NCI-H146 treated with DMSO at 0.1 percent for 48 hours (cell line): ENCODE measurements around the gene ELK3.

Experiments
- DNase-seq: peaks from one replicate; lab custom pipeline; 2025; ENCODE audit not compliant: unreplicated experiment; lab: John Stamatoyannopoulos, UW

The ELK3 gene

DNA sequence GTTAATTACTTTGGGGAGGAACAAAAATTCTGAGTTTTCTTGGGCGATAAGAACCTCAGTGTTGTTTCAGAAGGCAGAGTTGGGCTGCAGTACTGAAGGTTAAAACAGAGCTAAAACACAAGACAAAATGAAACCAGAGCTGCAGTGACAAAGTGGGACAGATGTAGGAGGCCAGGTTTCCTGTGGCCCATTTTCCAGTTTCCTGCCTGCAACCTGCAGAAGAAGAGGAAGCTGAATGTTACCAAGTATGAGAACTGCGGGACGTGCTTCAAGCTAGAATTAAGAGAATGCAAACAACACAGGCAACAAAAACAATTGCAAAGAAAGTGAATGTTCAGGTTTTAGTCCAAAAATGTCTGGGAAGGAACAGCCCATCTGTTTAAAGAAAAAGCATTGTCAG is 17.8 kb downstream of the ELK3 start:
- DNase-seq: no peak

DNA sequence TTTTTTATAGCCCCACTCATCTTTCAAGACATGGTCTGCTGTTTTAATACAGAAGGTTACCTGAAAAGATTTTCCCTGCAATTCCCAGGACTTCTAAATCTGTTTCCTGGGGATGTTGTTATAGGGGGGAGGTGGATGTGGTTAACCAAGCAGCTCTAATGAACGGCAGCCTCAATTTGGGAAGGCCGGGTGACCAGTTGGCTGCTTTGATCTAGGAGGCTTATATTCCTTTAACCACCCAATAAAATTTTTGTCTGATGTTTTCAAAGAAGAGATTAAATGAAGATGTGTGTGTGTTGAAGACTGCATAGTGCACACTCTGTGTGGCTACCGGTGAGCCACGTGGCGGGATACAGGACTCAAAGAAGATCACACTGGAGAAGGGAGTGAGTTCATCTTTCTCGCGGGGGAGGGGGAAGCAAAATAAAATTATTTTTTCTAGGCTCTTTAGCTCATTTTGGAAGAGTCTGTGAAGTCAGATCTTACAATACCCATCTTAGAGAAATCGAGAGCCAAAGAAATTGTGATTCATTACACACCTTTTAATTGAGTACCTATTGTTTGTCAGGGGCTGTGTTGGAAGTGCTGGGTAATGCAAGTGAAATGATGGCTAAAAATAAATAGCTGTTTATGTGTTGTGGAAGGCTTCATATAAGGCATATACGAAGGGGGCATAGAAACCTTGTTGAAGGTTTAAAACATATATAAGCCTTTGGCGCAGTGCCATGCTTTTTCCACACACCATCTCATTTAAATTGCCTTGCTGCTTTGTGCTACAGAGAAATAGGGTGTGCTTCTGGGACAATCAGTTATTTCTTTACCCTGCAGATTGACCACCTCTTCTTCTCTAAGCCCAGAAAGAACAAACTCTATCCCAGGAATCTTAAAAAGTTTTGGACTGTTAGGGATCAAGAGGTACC is 18.5 kb downstream of the ELK3 start:
- DNase-seq: no peak

DNA sequence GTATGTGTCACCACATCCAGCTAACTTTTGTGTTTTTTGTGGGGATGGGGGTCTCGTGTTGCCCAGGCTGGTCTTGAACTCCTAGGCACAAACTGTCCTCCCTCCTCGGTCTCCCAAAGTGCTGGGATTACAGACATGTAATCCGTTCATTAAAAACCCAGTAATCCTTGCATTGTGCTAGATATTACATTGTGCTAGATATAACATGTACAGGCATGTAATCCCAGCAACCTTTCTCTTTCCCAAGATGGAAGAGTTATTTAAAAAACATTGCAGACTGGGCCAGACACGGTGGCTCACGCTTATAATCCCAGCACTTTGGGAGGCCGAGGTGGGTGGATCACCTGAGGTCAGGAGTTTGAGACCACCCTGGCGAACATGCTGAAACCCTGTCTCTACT is 19.7 kb downstream of the ELK3 start:
- DNase-seq: no peak

DNA sequence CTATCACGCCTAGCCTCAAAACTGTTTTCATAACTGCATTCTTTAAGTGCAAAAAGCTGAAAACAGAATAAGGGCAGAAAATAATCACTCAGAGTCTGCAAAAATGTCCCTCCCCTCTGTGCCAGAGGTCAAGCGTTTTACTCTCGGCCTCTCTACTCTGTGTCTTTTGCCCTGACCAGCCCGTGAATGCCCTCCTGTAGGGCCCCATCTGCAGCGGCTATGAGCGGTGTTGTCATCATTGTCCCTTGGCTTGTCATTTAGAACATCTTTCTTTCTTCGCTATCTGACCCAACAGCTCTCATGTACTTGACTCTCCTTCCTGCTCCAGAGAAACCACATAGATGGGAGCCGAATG is 21.7 kb downstream of the ELK3 start:
- DNase-seq: no peak

DNA sequence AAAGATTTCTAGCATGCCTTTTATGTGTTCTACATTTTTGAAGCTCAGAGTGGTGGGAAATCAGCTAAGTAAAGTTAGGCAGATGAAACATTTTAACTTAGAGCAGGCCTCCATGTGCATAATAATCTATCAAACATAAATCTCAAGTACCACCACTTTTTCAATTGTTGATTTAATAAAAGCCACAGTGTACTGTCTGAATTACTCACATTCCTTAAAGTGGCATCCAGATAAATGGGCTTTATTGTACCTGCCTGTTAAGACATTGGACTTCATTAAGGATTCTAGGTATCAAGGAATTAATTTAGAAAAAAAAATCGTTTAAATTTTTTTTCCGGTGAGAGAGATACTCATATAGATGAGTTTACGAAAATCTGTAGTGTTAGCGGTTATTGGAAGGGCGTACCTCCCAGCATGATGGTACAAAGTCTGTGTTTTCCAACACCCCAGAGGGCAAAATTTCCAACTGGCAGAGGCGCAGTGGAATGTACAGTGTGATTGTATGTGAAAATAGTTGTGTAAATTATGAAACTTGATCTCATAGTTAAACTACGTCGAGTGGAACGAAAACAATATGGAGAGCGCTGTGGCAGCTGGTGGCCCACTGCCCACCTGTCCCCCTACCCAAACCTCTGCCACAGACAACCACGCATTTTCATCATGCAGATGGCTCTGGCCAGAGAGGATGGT is 25.0 kb downstream of the ELK3 start:
- peak; percentile 64 for DNase-seq

DNA sequence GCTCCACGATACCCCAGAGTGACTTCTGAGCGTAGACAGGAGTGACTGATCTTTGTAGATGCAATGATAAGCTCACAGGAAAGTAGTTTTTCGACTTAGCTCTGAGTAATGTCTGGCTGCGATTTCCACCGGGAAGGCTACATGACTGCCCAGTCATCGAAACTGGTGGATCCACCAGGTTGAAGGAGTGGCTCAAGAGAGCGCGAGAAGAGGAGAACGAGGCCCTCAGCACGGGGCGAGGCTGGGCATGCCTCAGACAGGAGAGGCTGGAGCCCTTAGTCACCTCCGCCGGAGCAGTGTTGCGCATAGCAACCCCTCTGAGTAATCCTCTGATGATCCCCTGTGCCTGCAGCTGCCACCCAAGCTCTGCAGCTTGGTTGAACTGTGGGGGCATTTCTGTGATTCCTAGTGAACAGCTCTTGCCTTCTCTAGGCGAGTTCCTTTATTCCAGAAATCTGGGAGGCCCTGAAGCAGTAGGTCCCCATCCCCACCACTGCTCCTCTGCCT is 25.6 kb downstream of the ELK3 start:
- DNase-seq: peak; percentile 70

DNA sequence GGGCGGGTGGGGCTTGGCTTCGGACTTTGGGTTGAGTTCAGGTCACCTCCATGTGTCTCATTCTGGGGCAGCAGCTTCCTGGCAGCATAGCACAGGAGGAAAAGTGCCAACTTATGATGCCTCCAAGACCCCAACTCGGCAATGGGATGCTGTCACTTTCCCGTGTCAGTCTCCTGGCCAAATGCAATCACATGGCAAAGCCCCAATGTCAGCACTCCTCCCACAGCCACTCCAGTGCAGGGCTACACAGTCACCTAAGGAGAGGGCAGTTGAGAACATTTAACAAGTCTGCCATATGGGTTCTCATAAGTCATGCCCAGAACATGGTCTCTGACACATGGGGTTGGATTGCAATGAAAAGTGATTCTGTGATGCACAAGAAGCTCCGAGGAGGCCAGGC is 26.7 kb downstream of the ELK3 start:
- no peak for DNase-seq

DNA sequence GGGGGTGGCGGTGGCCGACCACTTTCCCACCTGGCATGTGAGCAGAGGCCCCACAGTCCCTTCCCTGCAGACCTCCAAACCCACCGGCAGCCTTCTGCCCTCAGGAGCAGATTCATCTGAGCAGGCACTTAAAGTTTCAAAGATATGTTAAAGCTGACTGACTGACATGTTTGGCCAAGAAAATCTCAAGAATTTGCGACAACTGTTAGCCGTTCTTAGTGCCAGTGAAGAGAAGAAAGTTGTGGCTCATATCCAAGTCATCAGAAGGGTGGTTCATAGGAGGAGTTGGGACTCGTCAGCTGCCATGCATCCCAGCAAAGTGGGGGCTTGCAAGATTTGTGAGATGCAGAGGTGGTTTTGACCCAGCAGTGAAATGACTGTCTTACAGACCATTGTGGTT is 27.2 kb downstream of the ELK3 start:
- no peak for DNase-seq

DNA sequence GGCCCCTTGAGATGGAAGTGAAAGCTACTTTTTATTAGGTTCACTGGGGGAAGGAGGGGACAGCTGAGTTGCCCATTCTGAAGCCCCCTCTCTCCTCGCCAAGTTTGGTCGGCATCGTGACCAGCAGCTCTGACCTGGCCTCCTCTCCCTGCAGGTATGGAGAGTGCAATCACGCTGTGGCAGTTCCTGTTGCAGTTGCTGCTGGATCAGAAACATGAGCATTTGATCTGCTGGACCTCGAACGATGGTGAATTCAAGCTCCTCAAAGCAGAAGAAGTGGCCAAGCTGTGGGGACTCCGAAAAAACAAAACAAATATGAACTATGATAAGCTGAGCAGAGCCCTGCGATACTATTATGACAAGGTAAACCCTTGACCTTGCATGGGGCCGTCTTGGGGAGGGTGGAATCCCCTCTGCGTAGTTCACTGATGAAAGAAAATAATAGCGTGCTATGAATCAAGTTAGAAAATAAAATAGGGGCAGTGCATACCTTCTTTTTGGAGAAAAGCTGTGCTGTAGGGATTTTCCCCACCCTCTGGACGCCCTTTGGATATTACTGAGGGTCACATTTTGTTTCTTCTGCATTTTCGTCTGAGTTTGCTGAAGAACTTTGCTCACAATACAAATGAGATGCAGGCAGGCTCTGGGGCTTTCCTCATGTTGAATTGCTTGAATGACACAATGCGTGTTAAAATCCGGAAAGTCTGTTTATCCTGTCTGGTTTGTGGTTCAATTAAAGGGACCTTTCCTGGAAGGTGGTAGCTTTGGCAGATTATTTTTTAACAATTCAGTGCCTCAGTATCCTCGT is 29.4 kb downstream of the ELK3 start:
- no peak for DNase-seq

DNA sequence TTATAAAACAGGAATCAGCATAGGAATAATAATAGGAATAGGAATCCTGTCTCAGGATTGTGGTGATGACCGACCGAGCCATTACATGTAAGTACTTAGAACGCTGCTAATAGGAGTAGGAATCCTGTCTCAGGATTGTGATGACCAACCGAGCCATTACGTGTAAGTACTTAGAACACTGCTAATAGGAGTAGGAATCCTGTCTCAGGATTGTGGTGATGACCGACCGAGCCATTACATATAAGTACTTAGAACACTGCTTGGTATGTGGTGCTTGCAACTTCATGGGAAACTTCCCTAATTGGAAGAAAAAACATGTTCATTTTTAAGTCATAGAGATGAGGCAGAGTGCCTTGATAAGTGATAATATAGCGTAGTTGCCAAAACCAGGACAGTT is 30.0 kb downstream of the ELK3 start:
- DNase-seq: no peak

DNA sequence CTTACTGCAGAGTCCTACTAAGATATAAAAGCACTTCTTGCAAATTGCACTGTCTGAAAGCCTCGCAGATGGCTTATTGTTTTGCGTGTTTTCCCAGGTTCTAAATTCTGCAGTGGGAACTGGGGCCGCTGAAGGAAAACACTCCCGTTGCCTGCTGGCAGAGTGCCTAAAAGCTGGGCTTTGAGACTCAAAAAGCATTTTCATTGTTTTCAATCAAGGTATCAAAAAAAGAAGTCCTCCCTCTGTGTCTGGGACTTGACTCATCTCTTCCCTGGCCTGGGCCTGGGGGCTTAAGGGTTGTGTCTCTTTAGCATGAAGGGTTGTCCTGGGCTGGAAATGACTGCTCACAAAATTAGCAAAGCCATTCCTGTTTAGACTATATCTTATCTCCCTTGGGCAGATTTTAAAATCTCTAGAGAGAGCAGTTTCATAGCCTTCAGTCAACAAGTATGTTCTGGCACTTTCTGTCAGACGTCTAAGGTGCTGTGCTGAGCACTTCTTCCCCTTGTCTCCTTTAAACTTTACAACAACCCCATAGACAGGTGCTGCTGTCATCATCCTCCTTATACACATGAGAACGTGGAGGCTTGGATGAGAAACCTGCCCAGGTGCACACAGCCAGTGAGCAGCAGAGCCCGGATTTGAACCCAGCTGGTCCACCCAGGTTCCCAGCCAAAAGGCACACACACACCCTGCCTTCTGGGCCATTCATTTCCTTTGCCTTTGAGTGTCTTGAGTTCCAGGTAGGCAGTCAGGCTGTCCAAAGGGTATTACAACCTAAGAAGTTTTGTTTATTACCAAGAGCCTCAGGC is 31.1 kb downstream of the ELK3 start:
- DNase-seq: no peak

DNA sequence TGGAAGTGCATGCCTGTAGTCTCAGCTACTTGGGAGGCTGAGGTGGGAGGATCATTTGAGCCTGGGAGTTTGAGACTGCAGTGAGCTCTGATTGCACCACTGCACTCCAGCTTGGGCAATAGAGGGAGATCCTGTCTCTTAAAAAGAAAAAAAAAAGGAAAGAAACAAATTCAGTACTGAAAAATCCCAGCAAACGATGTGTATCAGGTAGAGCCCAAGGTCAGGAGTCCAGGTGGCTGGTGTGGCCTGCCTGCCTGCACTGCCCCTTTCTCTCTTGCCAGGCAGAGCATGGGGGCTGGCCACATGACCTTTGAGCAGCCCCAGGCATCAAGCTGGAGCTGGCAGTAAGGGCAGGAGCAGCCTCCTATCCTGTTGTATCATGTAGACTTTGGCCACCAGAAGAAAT is 31.8 kb downstream of the ELK3 start:
- DNase-seq: no peak

DNA sequence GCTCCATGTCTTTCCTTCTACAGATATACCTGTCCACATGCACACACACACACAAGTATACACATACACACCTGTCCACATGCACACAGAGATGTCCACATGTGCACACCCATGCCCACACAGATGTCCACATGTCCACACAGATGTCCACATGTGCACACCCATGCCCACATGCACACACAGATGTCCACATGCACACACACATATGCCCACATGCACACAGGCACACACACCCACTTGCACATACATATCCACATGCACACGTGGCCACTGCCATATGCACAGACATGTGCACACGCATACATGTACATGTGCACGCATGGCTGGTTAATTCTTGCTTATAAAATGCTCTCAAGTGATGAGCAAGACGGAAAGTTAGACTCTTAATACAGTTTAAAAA is 32.2 kb downstream of the ELK3 start:
- no peak for DNase-seq

DNA sequence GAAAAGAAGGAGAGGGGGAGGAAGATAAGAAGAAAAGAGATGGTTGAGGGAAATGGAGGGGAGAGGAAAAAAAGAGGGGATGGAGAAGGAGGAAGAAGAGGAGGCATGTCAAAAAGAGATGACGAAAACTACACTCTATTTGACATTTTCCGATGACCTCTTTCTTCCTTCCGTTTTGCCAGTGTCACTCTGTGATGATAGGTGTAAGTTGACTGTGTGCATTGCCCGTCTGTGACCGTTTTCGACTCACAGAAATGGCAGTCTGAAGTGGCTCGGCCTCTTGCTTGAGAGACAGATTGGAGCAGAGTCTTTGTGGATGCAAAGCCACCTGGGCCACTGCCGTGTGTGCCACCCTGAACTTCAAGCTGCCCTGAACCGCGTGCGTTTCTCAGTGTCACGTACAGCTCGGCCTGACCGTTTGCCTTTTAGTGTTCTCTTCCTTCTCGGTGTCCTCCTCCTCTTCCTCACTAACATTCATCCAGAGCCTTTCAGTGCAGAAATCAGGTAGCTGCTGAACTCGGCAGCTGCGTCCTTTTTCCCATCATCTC is 32.7 kb downstream of the ELK3 start:
- DNase-seq: no peak

DNA sequence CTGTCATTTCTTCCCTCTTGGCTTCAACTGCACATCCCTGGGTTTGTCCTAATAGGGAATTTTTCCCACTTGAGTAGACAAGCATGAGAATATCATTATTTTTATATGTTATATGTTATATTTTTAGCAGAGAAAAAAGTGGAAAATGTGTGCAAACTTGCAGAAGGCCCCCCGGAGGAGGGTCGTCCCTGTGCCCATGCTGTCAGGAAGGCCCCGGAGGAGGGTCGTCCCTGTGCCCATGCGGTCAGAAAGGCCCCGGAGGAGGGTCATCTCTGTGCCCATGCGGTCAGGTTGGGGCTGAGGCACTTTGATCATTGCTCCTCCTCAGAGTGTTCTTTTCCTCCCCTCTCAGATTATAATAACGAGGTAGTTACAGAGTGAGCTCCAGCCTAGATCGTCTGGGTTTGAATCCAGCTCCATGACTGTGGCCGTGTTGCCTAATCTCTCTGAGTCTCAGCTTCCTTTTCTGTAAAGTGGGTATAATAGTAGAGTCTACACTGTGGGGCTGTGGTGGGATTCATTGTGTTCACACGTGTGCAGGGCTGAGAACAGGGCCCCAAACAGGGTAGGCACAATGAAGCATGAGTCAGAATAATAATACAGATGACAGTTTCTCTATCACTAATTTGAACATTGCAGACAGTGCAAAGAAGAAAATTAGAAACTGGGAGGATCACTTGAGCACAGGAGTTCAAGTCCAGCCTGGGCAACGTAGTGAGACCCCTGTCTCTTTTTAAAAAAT is 33.4 kb downstream of the ELK3 start:
- no peak for DNase-seq

DNA sequence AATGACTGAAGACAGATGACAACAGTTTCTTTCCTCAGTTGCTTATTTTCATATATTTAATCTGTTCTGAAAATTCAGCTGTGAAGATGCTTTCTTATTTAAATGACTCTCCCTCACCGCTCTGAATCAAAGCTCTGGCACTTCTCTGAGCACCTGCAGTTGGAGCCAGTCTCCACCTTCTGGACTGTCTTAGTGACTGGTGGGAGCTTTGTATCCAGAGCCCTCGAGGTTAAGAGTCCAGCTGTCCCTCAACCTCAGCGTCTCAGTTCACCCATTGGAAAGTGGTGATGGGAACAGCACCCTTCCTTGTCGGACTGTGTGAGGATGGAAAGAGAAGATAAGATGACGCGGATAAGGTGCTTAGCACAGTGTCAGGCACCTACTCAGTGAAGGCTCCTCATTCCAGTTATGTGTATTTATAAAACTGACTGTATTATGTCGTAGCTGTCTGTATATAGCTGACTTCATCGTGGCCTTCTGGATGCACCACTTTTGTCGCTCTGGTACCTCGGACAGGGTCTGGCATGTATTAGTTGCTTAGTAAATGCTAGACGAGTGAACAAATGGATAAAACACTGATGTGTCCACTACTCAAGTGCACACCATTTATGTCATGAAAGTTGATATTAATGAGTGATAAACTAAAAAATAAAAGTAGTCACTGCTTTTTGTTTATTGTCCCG is 34.5 kb downstream of the ELK3 start:
- no peak for DNase-seq

DNA sequence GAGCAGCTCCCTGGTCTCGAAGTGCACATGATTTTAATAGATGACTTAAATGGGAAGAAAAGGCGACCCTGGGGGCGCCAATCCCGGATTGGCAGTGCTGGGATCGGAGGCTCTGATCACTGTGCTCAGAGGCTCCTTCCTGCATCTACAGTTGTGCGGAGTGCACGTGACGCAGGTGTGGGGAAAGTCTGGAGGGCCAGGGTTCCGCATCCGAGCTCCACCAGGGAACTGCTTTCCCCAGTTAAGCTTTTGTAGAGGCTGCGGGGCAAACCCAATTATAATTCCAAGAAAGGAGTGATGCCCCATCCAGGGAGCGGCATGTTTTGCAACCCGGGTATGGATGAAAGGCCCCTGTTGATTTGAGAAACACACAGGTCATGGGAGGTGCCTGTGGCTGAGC is 36.5 kb downstream of the ELK3 start:
- no peak for DNase-seq

DNA sequence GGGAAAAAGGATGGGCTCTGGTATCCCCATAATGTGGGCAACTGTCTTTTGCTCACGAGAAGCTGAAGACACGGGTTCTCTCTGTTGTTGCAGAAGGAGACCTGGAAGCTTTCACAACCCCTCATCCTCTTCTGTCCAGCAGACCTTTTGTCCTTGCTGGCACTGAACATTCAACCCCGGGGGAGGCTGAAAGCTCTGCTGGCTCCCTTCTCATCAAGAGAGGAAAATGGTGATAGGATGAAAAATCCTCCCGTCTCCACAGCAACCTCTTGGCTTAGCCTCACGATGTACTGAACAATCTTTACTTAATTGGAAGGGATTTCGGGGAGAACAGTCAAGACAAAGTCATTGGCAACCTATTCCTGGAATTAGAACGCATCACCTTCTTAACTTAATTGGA is 39.0 kb downstream of the ELK3 start:
- no peak for DNase-seq

DNA sequence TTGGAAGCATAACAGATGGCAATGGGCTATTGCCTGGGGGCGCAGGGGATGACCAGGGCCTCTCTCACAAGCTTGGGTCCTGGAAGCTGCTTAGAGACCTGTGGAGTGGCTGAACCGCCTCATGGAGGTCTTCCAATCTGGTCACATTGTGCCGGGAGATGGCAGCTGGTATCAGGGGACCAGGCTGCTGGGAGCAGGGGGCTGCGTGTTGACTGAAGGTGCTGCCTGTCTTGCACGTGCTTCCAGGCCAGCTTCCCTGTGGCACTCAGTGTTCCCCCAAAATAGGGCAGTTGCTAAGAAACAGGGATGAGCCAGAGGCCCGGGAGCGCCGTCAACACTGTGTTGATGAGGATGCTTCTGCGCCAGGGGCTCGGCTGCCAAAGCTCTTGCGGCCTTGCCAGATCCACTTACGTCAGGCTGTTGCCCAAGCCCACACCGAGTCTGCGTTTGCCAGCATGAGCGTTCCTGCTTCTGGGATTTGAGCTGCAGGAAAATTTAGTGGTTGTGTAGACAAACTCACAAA is 39.8 kb downstream of the ELK3 start:
- no peak for DNase-seq
